Stomach (tissue), 4 donors: ENCODE results near the gene ETFBKMT.
"Not testable (repeated sequence)": the region's sequence is repeated elsewhere in the genome, so short reads cannot be mapped to it uniquely, and the experiment has no call there.

Source experiments
- CTCF ChIP-seq, 7 experiments: fragments of 450-650 bp in 4 of 7; fragments of 200-600 bp in 3 of 7; sonication (generic) in 3 of 7; IDR thresholded peaks; one replicate each; pipeline ENCODE4 v1.5.1; 2016 to 2019; ENCODE audit warnings: antibody characterized with exemption in 7 of 7, control low read depth in 2 of 7, mild to moderate bottlenecking in 1 of 7
- EP300 ChIP-seq: sonication (generic); formaldehyde crosslinking; IDR thresholded peaks from one replicate; pipeline ENCODE4 v1.6.1; 2017; ENCODE audit warnings: antibody characterized with exemption
- POLR2A ChIP-seq, 4 donors: fragments of 450-650 bp; IDR thresholded peaks; one replicate each; pipeline ENCODE4 v1.6.1; 2016; ENCODE audit warnings: antibody characterized with exemption in 4 of 4, control low read depth in 2 of 4, mild to moderate bottlenecking in 1 of 4, moderate library complexity in 1 of 4
- POLR2AphosphoS5 ChIP-seq, 3 donors: sonication (generic); formaldehyde crosslinking; IDR thresholded peaks; one replicate each; pipeline ENCODE4 v1.6.1; 2016; ENCODE audit warnings: antibody characterized with exemption in 3 of 3

- not testable (repeated sequence) for TF ChIP-seq POLR2A (IDR thresholded peaks at IDR 0.05); CTCF (IDR thresholded peaks at IDR 0.05); EP300; POLR2AphosphoS5 (IDR thresholded peaks at IDR 0.05)
Observed at GRCh38 chr12:31669582-31669981, 10.1 kb downstream of the ETFBKMT start.
